Hepatic stellate cell (primary cell): ENCODE data around the gene WASF1.
"Not testable (repeated sequence)": the region's sequence is repeated elsewhere in the genome, so short reads cannot be mapped to it uniquely, and the experiment has no call there.

ENCODE experiments used
- DNase-seq: peaks from one replicate; pipeline ENCODE4 v3.0.0; 2011; ENCODE audit warnings: low spot score

Gene WASF1

GRCh38 chr6:110089323-110089722 lies 90.1 kb downstream of the WASF1 start:
- no peak for DNase-seq

- DNase-seq = no peak
Measured at GRCh38 chr6:110085285-110085684, 94.2 kb downstream of the WASF1 start.

GRCh38 chr6:110083875-110084585 lies 95.4 kb downstream of the WASF1 start:
- DNase-seq = no peak

GRCh38 chr6:110075406-110075805 lies 104.1 kb downstream of the WASF1 start:
- DNase-seq = no peak

GRCh38 chr6:110073474-110073873 lies 106.0 kb downstream of the WASF1 start:
- not testable (repeated sequence) for DNase-seq

GRCh38 chr6:110068592-110068967 lies 110.9 kb downstream of the WASF1 start:
- DNase-seq = no peak

GRCh38 chr6:110067837-110068591 lies 111.5 kb downstream of the WASF1 start:
- no peak for DNase-seq

- no peak for DNase-seq
Measured at GRCh38 chr6:110064744-110065524, 114.5 kb downstream of the WASF1 start.

- no peak for DNase-seq
Measured at GRCh38 chr6:110063594-110064263, 115.7 kb downstream of the WASF1 start.

GRCh38 chr6:110055387-110055735 lies 124.1 kb downstream of the WASF1 start:
- no peak for DNase-seq

- no peak for DNase-seq
Measured at GRCh38 chr6:110054664-110055386, 124.6 kb downstream of the WASF1 start.

GRCh38 chr6:110053395-110054240 lies 125.9 kb downstream of the WASF1 start:
- DNase-seq = peak; percentile 58

- DNase-seq = no peak
Measured at GRCh38 chr6:110050440-110050813, 129.0 kb downstream of the WASF1 start.
